ENCODE results near the gene MITD1.
A peak's percentile ranks its signal among the peaks of the same experiment; 100 is the strongest.

The MITD1 gene

DNA sequence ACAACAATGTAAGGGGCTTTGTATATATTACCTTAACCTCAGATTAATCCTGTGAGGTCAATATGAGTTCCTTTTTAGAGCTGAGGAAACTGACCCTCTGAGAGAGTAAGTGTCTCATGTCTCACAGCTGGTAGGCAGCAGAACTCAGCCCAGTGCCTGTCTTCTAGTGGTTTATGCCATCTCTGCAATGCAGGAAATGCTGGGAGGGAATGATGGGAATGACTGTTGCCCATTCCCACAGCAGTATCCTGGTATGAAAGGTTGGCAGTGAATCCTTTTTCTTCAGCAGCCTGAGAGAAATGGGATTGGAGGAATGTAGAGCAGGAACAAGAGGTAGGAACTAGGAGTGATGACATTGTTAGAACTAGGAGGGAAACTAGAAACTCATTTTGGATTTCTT, 6.2 kb upstream of the MITD1 start:
- no peaks in the 10 kb centered on the region for H3K4me1 ChIP-seq (ENCODE audit: control insufficient read depth, low read depth, low read length)
- no peak overlapping the region for H3K18ac ChIP-seq (ENCODE audit: low read length)
- H2BK5ac ChIP-seq (ENCODE audit: low read length) = no peak overlapping the region
- H4K8ac ChIP-seq (ENCODE audit: low read depth, low read length) = no peak overlapping the region
- no peaks in the 10 kb centered on the region for H3K27me3 ChIP-seq (ENCODE audit: insufficient read depth, low read length, poor library complexity)
- peaks cover 25% of the 10 kb centered on the region for H3K79me2 ChIP-seq (ENCODE audit: control insufficient read depth, insufficient read depth, low read length)
- peaks cover 3% of the 10 kb centered on the region for H3K36me3 ChIP-seq (ENCODE audit: control insufficient read depth, insufficient read depth, low read length)
- no peak overlapping the region for H2BK120ac ChIP-seq (ENCODE audit: low read depth, low read length)
- no peak overlapping the region for H4K5ac ChIP-seq (ENCODE audit: low read length)
- no peak overlapping the region for H3K27ac ChIP-seq (ENCODE audit: low read depth, low read length)
- H2BK15ac ChIP-seq (replicated peaks; ENCODE audit: low read depth) = no peak overlapping the region
- H3K23ac ChIP-seq (ENCODE audit: low read length) = no peak overlapping the region
- no peak overlapping the region for H3K56ac ChIP-seq (ENCODE audit: low read length)
- peaks cover 10% of the 10 kb centered on the region for H3K79me1 ChIP-seq (ENCODE audit: low read length)
- no peak overlapping the region for H3K4me3 ChIP-seq (ENCODE audit: low read length)
- DNase-seq = no peak
- no peak overlapping the region for H3K9ac ChIP-seq (ENCODE audit: low read length)
- no peak overlapping the region for H2AK5ac ChIP-seq (ENCODE audit: low read length)
- H3K4me2 ChIP-seq (ENCODE audit: low read length) = no peak overlapping the region
- no peak overlapping the region for H3K4ac ChIP-seq (ENCODE audit: low read depth, low read length)

- Histone ChIP-seq H3K9ac (ENCODE audit: low read length) (no peak overlapping the region), H2BK120ac (ENCODE audit: low read depth, low read length) (no peak overlapping the region), H3K18ac (ENCODE audit: low read length) (no peak overlapping the region), H2BK5ac (ENCODE audit: low read length) (no peak overlapping the region), H3K27me3 (ENCODE audit: insufficient read depth, low read length, poor library complexity) (no peaks in the 10 kb centered on the region), H2BK15ac (replicated peaks; ENCODE audit: low read depth) (no peak overlapping the region), H3K23ac (ENCODE audit: low read length) (no peak overlapping the region), H3K56ac (ENCODE audit: low read length) (no peak overlapping the region), H2AK5ac (ENCODE audit: low read length) (no peak overlapping the region), H3K4me1 (ENCODE audit: control insufficient read depth, low read depth, low read length) (no peaks in the 10 kb centered on the region), H3K27ac (ENCODE audit: low read depth, low read length) (no peak overlapping the region), H3K36me3 (ENCODE audit: control insufficient read depth, insufficient read depth, low read length) (peaks cover 3% of the 10 kb centered on the region), H4K8ac (ENCODE audit: low read depth, low read length) (no peak overlapping the region), H3K4ac (ENCODE audit: low read depth, low read length) (no peak overlapping the region), H3K79me1 (ENCODE audit: low read length) (peaks cover 10% of the 10 kb centered on the region), H4K5ac (ENCODE audit: low read length) (no peak overlapping the region), H3K4me3 (ENCODE audit: low read length) (no peak overlapping the region), H3K79me2 (ENCODE audit: control insufficient read depth, insufficient read depth, low read length) (peaks cover 30% of the 10 kb centered on the region), H3K4me2 (ENCODE audit: low read length) (no peak overlapping the region)
- DNase-seq = no peak
- WGBS (ENCODE audit: extremely low coverage, insufficient coverage, low lambda C conversion rate) = no CpG with 5 or more reads among the region's 6 CpGs
Observed at GRCh38 chr2:99184811-99185210, 4.0 kb upstream of the MITD1 start.

DNA sequence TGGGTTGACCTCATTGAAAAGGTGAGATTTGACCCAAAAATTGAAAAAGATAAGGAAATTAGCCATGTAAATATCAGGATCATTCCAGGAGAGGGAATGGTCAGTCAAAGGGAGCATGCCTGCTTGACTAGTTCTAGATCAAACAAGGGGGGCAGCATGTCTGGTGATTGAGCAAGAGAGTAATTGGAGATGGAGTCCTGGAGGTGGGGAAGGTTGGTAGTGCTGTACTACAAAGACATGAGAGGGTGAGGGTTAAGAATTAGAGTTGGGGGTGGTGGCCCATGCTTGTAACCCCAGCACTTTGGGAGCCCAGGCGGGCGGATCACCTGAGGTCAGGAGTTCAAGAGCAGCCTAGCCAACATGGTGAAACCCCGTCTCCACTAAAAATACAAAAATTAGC, 2.2 kb upstream of the MITD1 start:
- Histone ChIP-seq H3K23ac (ENCODE audit: low read length) (no peak overlapping the region), H3K79me2 (ENCODE audit: control insufficient read depth, insufficient read depth, low read length) (peaks cover 32% of the 10 kb centered on the region), H3K56ac (ENCODE audit: low read length) (no peak overlapping the region), H2BK15ac (replicated peaks; ENCODE audit: low read depth) (no peak overlapping the region), H2BK5ac (ENCODE audit: low read length) (no peak overlapping the region), H3K4me1 (ENCODE audit: control insufficient read depth, low read depth, low read length) (no peaks in the 10 kb centered on the region), H3K18ac (ENCODE audit: low read length) (no peak overlapping the region), H3K36me3 (ENCODE audit: control insufficient read depth, insufficient read depth, low read length) (peaks cover 3% of the 10 kb centered on the region), H3K9ac (ENCODE audit: low read length) (no peak overlapping the region), H3K4me2 (ENCODE audit: low read length) (no peak overlapping the region), H2AK5ac (ENCODE audit: low read length) (no peak overlapping the region), H3K4ac (ENCODE audit: low read depth, low read length) (no peak overlapping the region), H3K27me3 (ENCODE audit: insufficient read depth, low read length, poor library complexity) (no peaks in the 10 kb centered on the region), H3K27ac (ENCODE audit: low read depth, low read length) (no peak overlapping the region), H3K4me3 (ENCODE audit: low read length) (no peak overlapping the region), H2BK120ac (ENCODE audit: low read depth, low read length) (no peak overlapping the region), H4K5ac (ENCODE audit: low read length) (no peak overlapping the region), H4K8ac (ENCODE audit: low read depth, low read length) (no peak overlapping the region), H3K79me1 (ENCODE audit: low read length) (peaks cover 14% of the 10 kb centered on the region)
- DNase-seq = peak; percentile 19
- WGBS (ENCODE audit: extremely low coverage, insufficient coverage, low lambda C conversion rate) = no CpG with 5 or more reads among the region's 3 CpGs

- DNase-seq = peak; percentile 30
- H3K4ac ChIP-seq (ENCODE audit: low read depth, low read length) = no peak overlapping the region
- H3K9ac ChIP-seq (ENCODE audit: low read length) = peak overlapping the region; percentile 87
- no peak overlapping the region for H2BK120ac ChIP-seq (ENCODE audit: low read depth, low read length)
- H4K5ac ChIP-seq (ENCODE audit: low read length) = no peak overlapping the region
- H3K79me1 ChIP-seq (ENCODE audit: low read length) = peaks cover 9% of the 10 kb centered on the region
- H3K79me2 ChIP-seq (ENCODE audit: control insufficient read depth, insufficient read depth, low read length) = peaks cover 28% of the 10 kb centered on the region
- no peak overlapping the region for H3K27ac ChIP-seq (ENCODE audit: low read depth, low read length)
- H3K4me2 ChIP-seq (ENCODE audit: low read length) = peak overlapping the region; percentile 87
- H3K36me3 ChIP-seq (ENCODE audit: control insufficient read depth, insufficient read depth, low read length) = no peaks in the 10 kb centered on the region
- no peak overlapping the region for H2BK5ac ChIP-seq (ENCODE audit: low read length)
- H3K56ac ChIP-seq (ENCODE audit: low read length) = peak overlapping the region; percentile 91
- no CpG with 5 or more reads among the region's 4 CpGs for WGBS (ENCODE audit: extremely low coverage, insufficient coverage, low lambda C conversion rate)
- no peak overlapping the region for H3K18ac ChIP-seq (ENCODE audit: low read length)
- H2BK15ac ChIP-seq (replicated peaks; ENCODE audit: low read depth) = no peak overlapping the region
- H3K23ac ChIP-seq (ENCODE audit: low read length) = no peak overlapping the region
- H2AK5ac ChIP-seq (ENCODE audit: low read length) = no peak overlapping the region
- no peaks in the 10 kb centered on the region for H3K4me1 ChIP-seq (ENCODE audit: control insufficient read depth, low read depth, low read length)
- no peaks in the 10 kb centered on the region for H3K27me3 ChIP-seq (ENCODE audit: insufficient read depth, low read length, poor library complexity)
- H3K4me3 ChIP-seq (ENCODE audit: low read length) = peak overlapping the region; percentile 85
- peak overlapping the region; percentile 65 for H4K8ac ChIP-seq (ENCODE audit: low read depth, low read length)
Observed at GRCh38 chr2:99181624-99182000, 754 bp upstream of the MITD1 start.

DNA sequence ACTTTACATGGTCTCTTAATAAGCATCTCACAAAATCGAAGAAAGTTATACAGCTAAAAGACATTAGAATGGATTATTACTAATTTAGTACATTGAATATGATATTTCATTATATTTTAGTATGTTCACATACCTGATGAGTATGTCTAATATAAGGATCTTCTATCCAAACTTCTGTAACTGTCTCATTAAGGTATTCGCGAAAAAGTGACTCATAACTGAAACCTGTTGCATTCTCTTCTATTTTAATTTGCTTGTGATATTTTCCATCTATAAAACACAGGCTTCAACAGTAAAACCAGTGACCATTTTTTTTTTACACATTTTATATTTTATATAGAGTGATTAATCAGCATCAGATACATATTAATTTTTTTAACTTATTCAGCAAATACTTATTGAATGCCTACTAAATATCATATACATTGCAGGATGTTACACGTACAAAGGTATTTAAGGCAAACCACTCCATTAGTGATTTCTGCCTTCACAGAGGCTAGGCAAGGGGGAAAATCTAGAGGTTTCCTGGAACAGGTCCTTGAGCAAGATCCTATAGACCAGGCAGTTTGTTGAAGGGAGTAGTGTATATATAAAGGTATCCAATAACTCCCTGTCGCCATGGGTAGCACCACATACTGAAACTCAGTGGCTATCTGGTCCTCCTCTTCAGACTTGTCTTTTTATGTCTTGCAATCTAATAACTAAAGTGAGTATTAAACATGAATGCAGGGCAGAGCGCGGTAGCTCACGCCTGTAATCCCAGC, 9.3 kb downstream of the MITD1 start:
- H4K8ac ChIP-seq (ENCODE audit: low read depth, low read length) = no peak overlapping the region
- no peaks in the 10 kb centered on the region for H3K27me3 ChIP-seq (ENCODE audit: insufficient read depth, low read length, poor library complexity)
- H3K36me3 ChIP-seq (ENCODE audit: control insufficient read depth, insufficient read depth, low read length) = no peaks in the 10 kb centered on the region
- no peak overlapping the region for H3K18ac ChIP-seq (ENCODE audit: low read length)
- no peak overlapping the region for H3K9ac ChIP-seq (ENCODE audit: low read length)
- no peak overlapping the region for H3K4me2 ChIP-seq (ENCODE audit: low read length)
- no peak overlapping the region for H3K23ac ChIP-seq (ENCODE audit: low read length)
- no peak overlapping the region for H4K5ac ChIP-seq (ENCODE audit: low read length)
- no peak overlapping the region for H2BK15ac ChIP-seq (replicated peaks; ENCODE audit: low read depth)
- no peak overlapping the region for H3K4ac ChIP-seq (ENCODE audit: low read depth, low read length)
- H2AK5ac ChIP-seq (ENCODE audit: low read length) = no peak overlapping the region
- no peaks in the 10 kb centered on the region for H3K79me1 ChIP-seq (ENCODE audit: low read length)
- H3K4me3 ChIP-seq (ENCODE audit: low read length) = no peak overlapping the region
- no peak overlapping the region for H2BK120ac ChIP-seq (ENCODE audit: low read depth, low read length)
- H2BK5ac ChIP-seq (ENCODE audit: low read length) = no peak overlapping the region
- no peaks in the 10 kb centered on the region for H3K4me1 ChIP-seq (ENCODE audit: control insufficient read depth, low read depth, low read length)
- no peak for DNase-seq
- no peaks in the 10 kb centered on the region for H3K79me2 ChIP-seq (ENCODE audit: control insufficient read depth, insufficient read depth, low read length)
- no peak overlapping the region for H3K27ac ChIP-seq (ENCODE audit: low read depth, low read length)
- no CpG with 5 or more reads among the region's 8 CpGs for WGBS (ENCODE audit: extremely low coverage, insufficient coverage, low lambda C conversion rate)
- no peak overlapping the region for H3K56ac ChIP-seq (ENCODE audit: low read length)

DNA sequence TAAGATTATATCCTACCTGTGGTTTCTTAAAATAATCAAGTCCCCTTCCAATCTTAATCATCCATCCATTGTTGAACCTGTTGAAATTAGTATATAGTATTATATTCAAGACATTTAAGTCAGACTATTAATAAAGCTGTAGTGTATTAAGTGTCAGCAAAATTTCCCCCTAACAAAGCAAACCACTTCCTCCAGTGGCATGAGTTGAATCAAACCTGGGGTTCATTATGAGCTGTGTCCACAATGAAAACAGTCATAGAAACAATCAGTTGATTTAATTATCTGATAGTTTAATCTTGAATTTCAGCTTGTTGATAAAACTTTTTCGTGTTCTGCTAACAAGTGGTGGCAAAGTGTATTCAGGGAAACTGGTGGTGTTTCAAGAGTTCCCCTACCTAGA, 11.3 kb downstream of the MITD1 start:
- H3K4me2 ChIP-seq (ENCODE audit: low read length) = no peak overlapping the region
- H3K18ac ChIP-seq (ENCODE audit: low read length) = no peak overlapping the region
- no peak overlapping the region for H3K56ac ChIP-seq (ENCODE audit: low read length)
- no peak overlapping the region for H3K9ac ChIP-seq (ENCODE audit: low read length)
- no peaks in the 10 kb centered on the region for H3K27me3 ChIP-seq (ENCODE audit: insufficient read depth, low read length, poor library complexity)
- no peak overlapping the region for H2BK120ac ChIP-seq (ENCODE audit: low read depth, low read length)
- no peak overlapping the region for H2BK15ac ChIP-seq (replicated peaks; ENCODE audit: low read depth)
- H3K27ac ChIP-seq (ENCODE audit: low read depth, low read length) = no peak overlapping the region
- no peaks in the 10 kb centered on the region for H3K79me1 ChIP-seq (ENCODE audit: low read length)
- H2BK5ac ChIP-seq (ENCODE audit: low read length) = no peak overlapping the region
- H3K4ac ChIP-seq (ENCODE audit: low read depth, low read length) = no peak overlapping the region
- no peaks in the 10 kb centered on the region for H3K36me3 ChIP-seq (ENCODE audit: control insufficient read depth, insufficient read depth, low read length)
- no peak overlapping the region for H4K5ac ChIP-seq (ENCODE audit: low read length)
- no peaks in the 10 kb centered on the region for H3K79me2 ChIP-seq (ENCODE audit: control insufficient read depth, insufficient read depth, low read length)
- H3K23ac ChIP-seq (ENCODE audit: low read length) = no peak overlapping the region
- no peak overlapping the region for H3K4me3 ChIP-seq (ENCODE audit: low read length)
- H2AK5ac ChIP-seq (ENCODE audit: low read length) = no peak overlapping the region
- no peak for DNase-seq
- WGBS (ENCODE audit: extremely low coverage, insufficient coverage, low lambda C conversion rate) = no CpG with 5 or more reads among the region's 1 CpG
- H3K4me1 ChIP-seq (ENCODE audit: control insufficient read depth, low read depth, low read length) = no peaks in the 10 kb centered on the region
- no peak overlapping the region for H4K8ac ChIP-seq (ENCODE audit: low read depth, low read length)

All from mesendoderm (in vitro differentiated cells).